GM13977 (cell line): Measurements from ENCODE around the gene TXN2.
"Not testable (repeated sequence)": the region's sequence is repeated elsewhere in the genome, so short reads cannot be mapped to it uniquely, and the experiment has no call there.

Source experiments
- DNase-seq: peaks from one replicate; pipeline ENCODE4 v3.0.0; 2012; ENCODE audit warnings: low spot score
- in situ Hi-C: fragments of 300-500 bp; cut with MboI; formaldehyde crosslinking; loops from one replicate; pipeline ENCODE4 v1.12.0; 2022; ENCODE audit warnings: low sequenced_read_pairs, low pct_unique_long_range_greater_than_20kb, mixed read lengths, inconsistent platforms; ENCODE audit not compliant: unreplicated experiment
- TF ChIP-seq, protein P1 (sequence below): IDR thresholded peaks from 2 replicates; pipeline ENCODE4 v1.5.1; 2012; ENCODE audit warnings: mild to moderate bottlenecking, control low read depth; ENCODE audit not compliant: insufficient read depth; ENCODE audit errors: extremely low read depth, missing control alignments

The TXN2 gene

DNA sequence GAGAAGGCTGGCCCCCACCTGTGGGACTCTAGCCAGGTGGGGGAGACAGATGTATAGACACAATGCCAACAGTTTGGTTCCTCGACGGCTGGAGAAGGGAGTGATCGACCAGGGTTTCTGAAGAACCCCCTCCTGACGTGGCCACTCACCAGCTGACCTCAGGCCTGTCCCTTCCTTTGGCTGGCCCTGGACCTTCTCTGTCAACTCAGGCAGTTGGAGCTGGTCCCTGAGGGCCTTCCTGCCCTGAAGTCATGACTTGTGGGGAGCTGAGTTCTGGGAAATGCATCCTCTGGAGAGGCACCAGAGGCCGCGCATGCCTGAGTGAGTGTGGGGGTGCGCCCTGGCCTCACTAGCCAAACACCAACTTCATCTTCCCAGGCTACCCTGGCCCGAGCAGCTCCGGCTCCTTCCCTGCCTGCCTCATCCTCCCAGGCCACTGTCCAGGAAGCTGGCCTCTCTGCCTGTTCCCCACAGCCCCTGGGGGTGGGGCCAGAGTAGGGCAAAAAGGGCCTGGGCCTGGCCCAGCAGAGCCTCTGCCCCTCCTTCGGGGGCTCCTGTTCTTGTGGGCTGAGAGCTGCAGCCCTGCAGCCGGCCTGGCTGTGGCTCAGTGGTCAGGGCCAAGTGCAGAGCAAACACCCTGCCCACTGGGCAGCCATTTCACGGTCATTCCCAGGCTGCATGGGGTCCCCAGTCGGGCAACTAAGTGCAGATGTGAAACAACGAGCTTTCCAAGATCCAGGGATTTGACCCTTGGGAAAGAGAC lies 23.6 kb downstream of the TXN2 start:
- no peak for DNase-seq
- in situ Hi-C loops = no loop called here
- TF ChIP-seq, protein P1, sequence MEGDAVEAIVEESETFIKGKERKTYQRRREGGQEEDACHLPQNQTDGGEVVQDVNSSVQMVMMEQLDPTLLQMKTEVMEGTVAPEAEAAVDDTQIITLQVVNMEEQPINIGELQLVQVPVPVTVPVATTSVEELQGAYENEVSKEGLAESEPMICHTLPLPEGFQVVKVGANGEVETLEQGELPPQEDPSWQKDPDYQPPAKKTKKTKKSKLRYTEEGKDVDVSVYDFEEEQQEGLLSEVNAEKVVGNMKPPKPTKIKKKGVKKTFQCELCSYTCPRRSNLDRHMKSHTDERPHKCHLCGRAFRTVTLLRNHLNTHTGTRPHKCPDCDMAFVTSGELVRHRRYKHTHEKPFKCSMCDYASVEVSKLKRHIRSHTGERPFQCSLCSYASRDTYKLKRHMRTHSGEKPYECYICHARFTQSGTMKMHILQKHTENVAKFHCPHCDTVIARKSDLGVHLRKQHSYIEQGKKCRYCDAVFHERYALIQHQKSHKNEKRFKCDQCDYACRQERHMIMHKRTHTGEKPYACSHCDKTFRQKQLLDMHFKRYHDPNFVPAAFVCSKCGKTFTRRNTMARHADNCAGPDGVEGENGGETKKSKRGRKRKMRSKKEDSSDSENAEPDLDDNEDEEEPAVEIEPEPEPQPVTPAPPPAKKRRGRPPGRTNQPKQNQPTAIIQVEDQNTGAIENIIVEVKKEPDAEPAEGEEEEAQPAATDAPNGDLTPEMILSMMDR = no peak

DNA sequence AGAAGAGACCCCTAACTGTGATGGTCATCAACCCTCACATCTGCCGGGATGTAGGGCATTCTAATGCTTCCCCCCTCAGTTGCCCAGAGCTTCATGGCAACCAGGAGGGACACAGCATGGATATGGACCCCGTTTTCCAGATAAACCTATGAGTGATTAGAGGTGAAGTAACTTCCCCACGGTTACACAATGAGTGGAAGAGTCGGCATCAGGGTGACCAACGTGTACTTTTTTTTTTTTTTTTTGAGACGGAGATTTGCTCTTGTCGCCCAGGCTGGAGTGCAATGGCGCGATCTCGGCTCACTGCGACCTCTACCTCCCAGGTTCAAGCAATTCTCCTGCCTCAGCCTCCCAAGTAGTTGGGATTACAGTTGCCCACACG lies 25.0 kb downstream of the TXN2 start:
- no peak for DNase-seq
- in situ Hi-C loops = no loop called here
- TF ChIP-seq, protein P1 = no peak

DNA sequence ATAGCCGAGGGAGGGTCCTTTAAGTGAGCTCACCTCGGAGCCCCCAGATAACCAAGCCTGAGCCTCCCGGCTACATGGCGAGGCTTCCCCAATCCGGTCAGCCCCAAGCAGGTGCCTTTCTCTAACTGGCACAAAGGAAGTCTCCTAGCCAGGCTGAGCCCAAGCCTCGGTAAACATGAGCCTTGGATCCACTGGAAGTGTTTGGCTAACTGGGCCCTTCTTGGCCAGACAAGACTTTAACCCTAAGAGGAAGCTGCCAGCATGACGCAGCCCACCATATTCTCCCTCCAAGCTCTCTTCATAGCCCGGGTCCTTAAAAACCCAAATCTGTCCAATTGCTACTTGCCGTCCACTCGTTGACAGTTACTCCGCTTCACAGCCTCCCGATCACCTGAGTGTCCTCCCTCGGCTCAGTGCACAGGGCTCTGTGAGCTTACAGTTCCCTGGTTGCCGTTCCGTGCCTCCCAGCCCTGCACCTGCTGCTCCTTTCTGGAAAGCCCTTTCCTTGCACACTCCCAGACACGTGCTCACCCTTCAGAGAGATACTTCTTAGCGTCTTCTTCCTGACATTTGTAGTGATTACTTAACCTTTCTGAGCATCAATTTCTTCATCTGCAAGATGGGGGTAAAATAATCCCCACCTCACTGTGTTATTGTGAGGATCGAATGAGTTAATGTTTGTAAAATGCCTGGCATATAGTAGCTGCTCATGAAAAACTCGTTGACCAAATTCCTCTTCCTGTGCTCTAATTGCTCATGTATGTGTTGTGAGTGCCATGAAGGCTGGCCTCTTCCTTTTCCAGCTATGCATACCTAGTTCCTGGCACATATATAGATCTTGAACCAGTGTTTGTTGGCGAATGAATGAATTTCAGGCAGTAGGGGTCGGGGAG lies 25.6 kb downstream of the TXN2 start:
- in situ Hi-C loops = no loop called here
- TF ChIP-seq, protein P1 = no peak
- DNase-seq = no peak

DNA sequence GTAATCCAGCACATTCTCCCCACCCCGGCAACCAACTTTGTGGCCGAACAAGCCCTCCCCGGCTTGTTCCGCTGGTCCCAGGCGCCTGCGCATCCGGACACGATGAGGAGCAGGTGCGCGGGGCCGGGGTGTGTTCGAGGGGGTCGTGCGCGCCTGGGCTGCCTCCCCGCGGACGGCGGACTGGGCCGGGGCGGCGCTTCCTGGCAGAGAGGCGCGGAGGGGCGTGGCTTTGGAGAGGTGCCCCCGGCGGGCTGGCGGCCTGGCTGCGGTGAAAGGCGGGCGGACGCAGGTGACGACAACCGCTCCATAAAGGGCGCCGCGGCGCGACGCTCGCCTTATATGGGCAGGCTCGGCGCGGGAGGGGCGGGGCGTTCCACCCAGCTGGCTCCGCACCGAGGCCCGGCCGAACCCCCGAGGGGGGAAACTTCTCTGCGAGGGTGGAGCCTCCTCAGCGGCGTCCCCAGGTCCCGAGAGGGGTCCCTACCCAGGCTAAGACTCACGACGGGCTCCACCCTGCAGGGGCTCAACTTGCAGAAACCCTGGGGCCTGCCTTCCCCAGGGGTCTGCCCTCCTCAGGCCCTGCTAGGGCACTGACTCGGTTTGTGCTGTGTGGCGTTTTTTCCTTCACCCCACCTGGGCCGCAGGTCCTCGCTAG lies 26.4 kb downstream of the TXN2 start:
- in situ Hi-C loops = no loop called here
- DNase-seq = peak; percentile 93
- TF ChIP-seq, protein P1 = peak; percentile 7

DNA sequence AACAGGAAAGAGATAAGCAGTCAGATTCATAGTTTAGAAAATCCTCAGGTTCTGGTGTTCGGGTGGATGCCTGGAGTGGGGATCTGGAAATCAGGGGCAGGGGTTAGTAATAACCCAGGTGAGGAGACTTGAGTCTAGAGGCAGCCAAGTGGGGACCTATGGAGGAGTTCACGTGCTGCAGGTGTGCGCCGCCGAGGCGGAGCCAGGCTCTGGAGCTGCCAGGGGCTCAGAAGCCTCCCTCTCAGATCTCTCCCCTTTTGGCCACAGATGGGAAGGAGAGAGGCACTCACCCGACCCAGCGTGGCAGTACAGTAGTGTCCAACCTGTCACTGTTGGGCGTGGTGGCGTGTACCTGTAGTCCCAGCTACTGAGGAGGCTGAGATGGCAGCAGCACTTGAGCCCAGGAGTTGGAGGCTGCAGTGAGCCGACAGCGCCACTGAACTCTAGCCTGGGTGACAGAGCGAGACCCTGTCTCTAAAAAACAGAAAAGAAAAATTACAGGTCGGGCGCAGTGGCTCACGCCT lies 27.5 kb downstream of the TXN2 start:
- in situ Hi-C loops = no loop called here
- TF ChIP-seq, protein P1 = no peak
- DNase-seq = no peak

DNA sequence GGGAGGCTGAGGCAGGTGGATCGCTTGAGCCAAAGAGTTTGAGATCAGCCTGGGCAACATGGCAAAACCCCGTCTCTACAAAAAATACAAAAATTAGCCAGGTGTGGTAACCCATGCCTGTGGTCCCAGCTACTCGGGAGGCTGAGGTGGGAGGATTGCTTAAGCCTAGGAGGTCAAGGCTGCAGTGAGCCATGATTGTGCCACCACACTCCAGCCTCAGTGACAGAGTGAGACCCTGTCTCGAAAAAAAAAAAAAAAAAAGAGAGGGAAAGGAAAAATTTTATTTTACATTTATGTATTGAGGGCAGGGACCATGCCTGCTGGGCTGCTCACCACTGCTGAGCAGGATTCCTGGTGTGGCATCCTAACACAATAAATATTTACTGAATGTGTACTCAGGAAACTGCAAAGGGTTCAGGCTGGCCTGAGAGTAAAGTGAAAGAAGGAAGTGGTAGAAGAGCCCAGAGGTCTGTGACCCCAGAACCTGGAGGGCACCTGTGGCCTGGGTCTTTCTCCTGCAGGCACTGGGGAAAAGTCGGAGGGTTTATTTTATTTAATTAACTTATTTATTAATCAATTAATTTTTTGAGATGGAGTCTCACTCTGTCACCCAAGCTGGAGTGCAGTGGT lies 28.3 kb downstream of the TXN2 start:
- in situ Hi-C loops, DNase-seq: not testable (repeated sequence)
